Rectal smooth muscle tissue (tissue), 1 donor: ENCODE measurements around the gene AUNIP.

Experiments
- H3K27ac ChIP-seq: one replicate; pipeline ENCODE4 v1.7.0; 2013; ENCODE audit warnings: low read depth, low read length, inconsistent platforms
- H3K27me3 ChIP-seq: one replicate; pipeline ENCODE4 v1.7.0; 2013; ENCODE audit warnings: low read length; ENCODE audit not compliant: control insufficient read depth, insufficient read depth
- H3K36me3 ChIP-seq: one replicate; pipeline ENCODE4 v1.7.0; 2013; ENCODE audit warnings: low read length; ENCODE audit not compliant: control insufficient read depth, insufficient read depth
- H3K4me1 ChIP-seq: one replicate; pipeline ENCODE4 v1.7.0; 2013; ENCODE audit warnings: low read length; ENCODE audit not compliant: control insufficient read depth, insufficient read depth
- H3K4me3 ChIP-seq: one replicate; pipeline ENCODE4 v1.7.0; 2013; ENCODE audit warnings: low read length
- H3K9ac ChIP-seq: one replicate; pipeline ENCODE4 v1.7.0; 2013; ENCODE audit warnings: low read length

Gene AUNIP

DNA sequence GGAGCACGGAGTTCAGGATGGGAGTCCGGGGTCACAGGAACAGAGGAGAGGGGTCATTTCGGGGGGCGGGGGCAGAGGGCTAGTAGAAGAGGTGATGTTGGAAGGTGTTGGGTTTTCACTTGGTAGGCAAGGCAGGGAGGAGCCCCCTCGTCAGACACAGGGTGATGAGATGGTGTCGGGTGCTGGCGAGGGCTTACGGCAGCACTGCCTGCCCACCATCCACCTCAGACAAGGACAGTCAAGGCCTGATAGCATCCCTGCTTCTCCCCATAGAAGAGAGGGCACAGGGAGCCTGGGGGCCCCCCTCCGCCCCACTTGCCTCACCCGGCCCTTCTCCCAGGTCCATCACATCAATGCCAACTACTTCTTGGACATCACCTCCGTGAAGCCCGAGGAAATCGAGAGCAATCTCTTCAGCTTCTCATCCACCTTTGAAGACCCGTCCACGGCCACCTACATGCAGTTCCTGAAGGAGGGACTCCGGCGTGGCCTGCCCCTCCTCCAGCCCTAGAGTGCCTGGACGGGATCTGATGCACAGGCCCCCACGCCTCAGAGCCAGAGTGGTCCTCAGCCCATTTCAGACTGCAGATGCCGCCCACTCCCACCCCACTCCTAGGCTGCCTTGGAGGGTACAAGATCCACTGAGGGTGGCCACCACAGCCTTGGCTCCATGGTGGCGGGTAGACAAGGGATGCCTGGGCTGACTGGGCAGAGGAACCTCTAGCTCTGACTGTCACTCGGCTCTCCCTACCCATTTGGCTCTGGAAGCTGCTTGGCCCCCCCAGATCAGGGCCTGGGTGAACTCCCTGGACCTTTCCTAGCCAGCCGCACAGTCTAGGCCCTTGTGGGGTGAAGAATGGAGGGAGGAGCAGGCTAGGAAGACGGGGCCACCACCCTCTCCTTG, 43.8 kb downstream of the AUNIP start:
- peaks cover 4% of the 10 kb centered on the region for H3K36me3 ChIP-seq
- no peak overlapping the region for H3K27ac ChIP-seq
- peaks cover 8% of the 10 kb centered on the region for H3K4me1 ChIP-seq
- no peak overlapping the region for H3K4me3 ChIP-seq
- H3K27me3 ChIP-seq: no peaks in the 10 kb centered on the region
- no peak overlapping the region for H3K9ac ChIP-seq

DNA sequence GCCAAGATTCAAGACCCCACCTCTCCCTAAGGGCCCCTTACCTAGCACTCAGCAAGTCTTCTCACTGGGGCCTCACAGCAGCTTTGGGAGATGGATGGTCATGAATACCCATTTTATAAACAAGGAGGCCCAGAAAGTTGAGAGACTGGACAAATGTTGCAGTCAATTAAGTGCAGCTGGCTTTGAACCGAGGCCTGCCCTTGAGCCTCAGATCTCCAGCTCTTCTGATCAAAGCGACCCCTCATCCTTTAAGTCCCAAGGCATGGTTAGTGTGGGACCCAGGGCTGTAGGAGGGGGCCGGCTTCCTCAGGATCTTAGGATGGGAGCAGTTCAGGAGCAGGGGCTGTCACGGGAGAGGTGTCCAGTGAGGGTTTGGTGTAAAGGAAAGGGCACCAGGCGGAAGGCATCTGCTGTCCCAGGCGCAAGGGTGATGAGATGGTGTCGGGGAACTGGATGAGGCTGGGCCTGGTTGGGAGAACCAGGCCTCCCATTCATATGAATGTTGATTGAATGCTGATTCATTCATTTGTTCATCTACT, 44.6 kb downstream of the AUNIP start:
- Histone ChIP-seq H3K36me3 (peaks cover 4% of the 10 kb centered on the region), H3K9ac (no peak overlapping the region), H3K4me1 (peaks cover 8% of the 10 kb centered on the region), H3K4me3 (no peak overlapping the region), H3K27me3 (no peaks in the 10 kb centered on the region), H3K27ac (no peak overlapping the region)

DNA sequence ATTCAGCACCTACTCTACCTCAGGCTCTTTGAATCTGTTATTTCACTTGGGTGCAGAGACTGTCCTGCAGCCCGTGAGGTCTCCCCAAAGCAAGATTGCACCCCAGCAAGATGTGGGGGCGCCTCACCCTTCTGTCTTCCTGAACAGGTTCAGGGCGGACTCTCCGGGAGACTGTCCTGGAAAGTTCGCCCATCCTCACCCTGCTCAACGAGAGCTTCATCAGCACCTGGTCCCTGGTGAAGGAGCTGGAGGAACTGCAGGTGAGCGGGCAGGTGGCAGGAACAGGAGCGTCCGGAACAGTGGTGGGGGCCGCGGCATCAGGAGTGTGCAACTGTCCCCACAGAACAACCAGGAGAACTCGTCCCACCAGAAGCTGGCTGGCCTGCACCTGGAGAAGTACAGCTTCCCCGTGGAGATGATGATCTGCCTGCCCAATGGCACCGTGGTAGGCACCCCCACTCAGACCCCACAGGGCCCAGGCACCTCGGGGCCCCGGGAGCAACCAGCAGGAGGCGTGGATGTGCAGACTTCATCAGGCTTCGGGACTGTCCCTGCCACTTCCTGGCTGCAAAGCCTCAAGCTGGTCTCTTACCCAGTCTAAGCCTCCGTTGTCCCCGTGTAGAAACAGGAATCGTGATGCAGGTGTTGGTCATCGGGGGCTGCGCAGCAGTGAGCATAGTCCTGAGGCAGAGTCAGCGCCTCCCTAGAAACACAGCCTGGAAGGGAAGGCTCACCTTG, 45.4 kb downstream of the AUNIP start:
- no peak overlapping the region for H3K9ac ChIP-seq
- no peaks in the 10 kb centered on the region for H3K27me3 ChIP-seq
- peaks cover 6% of the 10 kb centered on the region for H3K4me1 ChIP-seq
- H3K4me3 ChIP-seq: no peak overlapping the region
- no peak overlapping the region for H3K27ac ChIP-seq
- peaks cover 4% of the 10 kb centered on the region for H3K36me3 ChIP-seq

- Histone ChIP-seq H3K27me3 (no peaks in the 10 kb centered on the region), H3K9ac (no peak overlapping the region), H3K27ac (no peak overlapping the region), H3K4me3 (no peak overlapping the region), H3K4me1 (no peaks in the 10 kb centered on the region), H3K36me3 (peaks cover 4% of the 10 kb centered on the region)
Observed at GRCh38 chr1:25813071-25813733, 46.1 kb downstream of the AUNIP start.

GRCh38 chr1:25811384-25812082, 47.7 kb downstream of the AUNIP start:
- H3K9ac ChIP-seq: no peak overlapping the region
- no peak overlapping the region for H3K27ac ChIP-seq
- no peaks in the 10 kb centered on the region for H3K4me1 ChIP-seq
- H3K36me3 ChIP-seq: peaks cover 6% of the 10 kb centered on the region
- no peak overlapping the region for H3K4me3 ChIP-seq
- H3K27me3 ChIP-seq: no peaks in the 10 kb centered on the region

DNA sequence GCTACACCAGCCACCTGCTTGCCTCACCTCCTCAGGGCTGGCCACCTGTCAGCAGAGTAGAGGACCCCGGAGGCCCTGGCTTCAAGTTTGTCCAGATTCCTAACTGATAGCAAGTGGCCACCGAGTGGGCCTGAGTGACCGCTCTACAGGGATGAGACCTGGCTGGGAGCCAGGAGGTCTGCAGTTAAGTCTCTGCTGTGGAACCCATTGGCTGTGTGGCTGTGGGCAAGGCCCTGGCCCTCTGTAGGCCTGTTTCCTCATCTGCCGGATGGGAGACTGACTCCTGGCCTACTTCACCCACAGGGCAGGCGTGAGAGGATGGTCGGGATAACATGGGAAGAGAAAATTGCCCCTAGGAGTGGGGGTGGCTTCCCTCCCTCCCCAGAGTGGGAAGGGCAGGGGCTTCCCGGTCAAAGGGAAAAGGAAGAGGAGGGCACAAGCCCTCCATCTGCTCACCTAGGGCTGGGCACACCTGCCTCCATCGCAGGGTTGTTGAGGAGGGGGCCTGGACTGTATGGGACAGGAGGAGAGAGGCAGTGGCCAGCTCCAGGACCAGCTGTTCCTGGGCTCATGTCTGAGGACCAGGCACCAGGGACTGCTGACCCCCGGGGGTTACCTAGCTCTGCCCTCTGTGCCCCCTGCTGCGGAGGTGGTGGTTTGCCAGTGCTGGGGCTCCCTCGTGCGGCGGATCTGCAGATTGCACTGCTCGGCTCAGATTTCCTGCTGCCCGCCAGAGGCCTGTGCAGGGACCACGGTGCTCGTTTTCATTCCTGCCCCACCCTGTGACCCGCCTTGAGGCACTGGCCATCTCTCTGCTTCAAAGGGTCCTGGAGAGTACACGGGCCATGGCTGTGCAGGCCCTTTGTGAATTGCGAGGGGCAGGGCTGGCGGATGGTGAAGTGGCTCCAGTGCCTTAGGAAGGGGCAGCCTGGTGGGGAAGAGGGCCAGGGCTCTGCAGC, 48.6 kb downstream of the AUNIP start:
- Histone ChIP-seq H3K27me3 (no peaks in the 10 kb centered on the region), H3K4me3 (no peak overlapping the region), H3K4me1 (peaks cover 5% of the 10 kb centered on the region), H3K27ac (no peak overlapping the region), H3K36me3 (peaks cover 6% of the 10 kb centered on the region), H3K9ac (no peak overlapping the region)

DNA sequence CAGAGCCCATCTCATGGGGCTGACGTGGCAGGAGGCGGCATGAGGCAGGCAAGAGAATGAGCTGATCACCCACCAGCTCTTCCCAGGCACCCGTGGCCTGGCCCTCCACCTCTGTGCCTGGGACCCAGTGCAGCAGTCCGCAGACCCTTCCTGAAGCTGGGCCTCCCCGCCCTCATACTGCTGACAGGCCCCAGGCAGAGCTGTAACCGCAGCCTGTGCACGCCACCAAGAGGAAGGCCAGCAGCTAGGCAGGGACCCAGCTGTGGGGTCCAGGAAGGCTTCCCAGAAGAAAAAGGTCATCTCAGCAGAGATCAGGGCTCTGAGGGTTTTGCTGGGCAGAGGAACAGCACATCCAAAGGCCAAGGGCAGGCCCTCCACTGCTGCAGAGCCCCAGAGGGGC, 49.3 kb downstream of the AUNIP start:
- Histone ChIP-seq H3K36me3 (peaks cover 6% of the 10 kb centered on the region), H3K9ac (no peak overlapping the region), H3K27me3 (no peaks in the 10 kb centered on the region), H3K27ac (no peak overlapping the region), H3K4me3 (no peak overlapping the region), H3K4me1 (peaks cover 6% of the 10 kb centered on the region)

- Histone ChIP-seq H3K27ac (no peak overlapping the region), H3K36me3 (peaks cover 6% of the 10 kb centered on the region), H3K4me3 (no peak overlapping the region), H3K4me1 (peaks cover 6% of the 10 kb centered on the region), H3K9ac (no peak overlapping the region), H3K27me3 (no peaks in the 10 kb centered on the region)
Observed at GRCh38 chr1:25809283-25809926, 49.9 kb downstream of the AUNIP start.

DNA sequence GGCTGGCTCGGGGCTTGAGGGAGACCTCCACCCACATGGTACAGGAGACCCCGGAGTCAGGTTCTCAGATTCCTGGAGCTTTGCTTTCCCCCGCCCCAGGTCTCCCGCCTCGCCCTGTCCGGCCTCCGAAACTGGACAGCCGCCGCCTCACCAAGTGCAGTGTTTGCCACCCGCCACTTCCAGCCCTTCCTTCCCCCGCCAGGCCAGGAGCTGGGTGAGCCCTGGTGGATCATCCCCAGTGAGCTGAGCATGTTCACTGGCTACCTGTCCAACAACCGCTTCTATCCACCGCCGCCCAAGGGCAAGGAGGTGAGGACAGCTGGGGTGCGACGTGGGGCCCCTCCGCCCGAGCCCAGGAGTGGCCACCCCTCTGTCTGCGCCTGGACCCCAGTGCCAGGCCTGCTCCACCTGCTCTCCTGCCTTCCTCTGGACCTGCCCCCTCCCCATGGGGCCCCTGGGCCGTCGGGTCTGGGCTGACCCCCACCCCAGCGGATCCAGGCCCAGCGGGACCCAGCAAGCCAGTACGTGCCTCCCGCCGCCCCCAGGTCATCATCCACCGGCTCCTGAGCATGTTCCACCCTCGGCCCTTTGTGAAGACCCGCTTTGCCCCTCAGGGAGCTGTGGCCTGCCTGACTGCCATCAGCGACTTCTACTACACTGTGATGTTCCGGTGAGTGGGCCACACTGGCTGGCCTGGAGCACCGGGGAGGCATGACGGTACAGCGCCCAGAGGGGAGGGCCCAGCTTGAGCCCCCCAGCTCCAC, 50.6 kb downstream of the AUNIP start:
- Histone ChIP-seq H3K27me3 (no peaks in the 10 kb centered on the region), H3K36me3 (peaks cover 3% of the 10 kb centered on the region), H3K4me1 (peaks cover 6% of the 10 kb centered on the region), H3K4me3 (no peak overlapping the region), H3K27ac (no peak overlapping the region), H3K9ac (no peak overlapping the region)

DNA sequence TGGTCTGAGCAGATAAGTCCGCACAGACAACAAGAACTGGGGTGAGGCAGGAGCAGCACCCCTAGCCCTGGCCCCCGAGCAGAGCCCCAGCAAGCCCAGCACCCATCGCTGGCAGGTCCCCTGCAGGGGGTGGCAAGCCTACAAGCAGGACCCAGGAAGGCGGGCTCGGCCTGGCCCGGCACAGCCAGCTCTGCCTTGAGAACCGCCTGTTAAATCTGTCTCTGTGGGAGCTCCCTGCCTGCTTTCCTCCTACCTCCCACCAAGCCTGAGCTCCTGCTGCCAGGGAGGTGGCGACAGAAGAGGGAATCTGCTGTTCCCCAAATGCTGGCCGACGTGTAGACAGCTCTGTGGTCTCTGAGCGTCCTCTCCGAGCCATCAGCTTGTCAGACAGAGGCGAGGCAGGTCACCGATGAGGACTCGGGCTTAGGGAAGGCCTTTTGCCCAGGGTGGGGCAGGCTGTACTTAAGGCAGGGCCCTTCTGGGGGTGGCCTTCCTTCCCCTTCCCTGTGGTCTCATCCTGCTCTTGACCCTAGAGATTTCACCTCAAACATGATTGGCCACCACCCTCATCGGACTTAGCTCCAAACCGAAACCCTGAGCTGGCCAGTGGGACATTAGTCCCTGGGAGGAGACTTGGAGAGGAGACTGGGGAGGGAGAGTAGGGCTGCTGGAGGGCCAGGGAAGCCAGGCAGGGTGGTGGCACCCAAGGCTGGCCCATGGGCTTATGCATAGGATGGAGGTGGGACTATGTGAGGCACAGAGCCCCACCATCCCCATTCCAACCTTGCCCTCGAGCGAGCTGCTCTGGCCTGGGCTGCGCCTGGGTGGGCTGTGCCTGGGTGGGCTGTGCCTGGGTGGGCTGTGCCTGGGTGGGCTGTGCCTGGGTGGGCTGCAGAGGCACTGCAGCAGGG, 51.5 kb downstream of the AUNIP start:
- Histone ChIP-seq H3K27ac (no peak overlapping the region), H3K4me1 (peaks cover 6% of the 10 kb centered on the region), H3K4me3 (no peak overlapping the region), H3K36me3 (peaks cover 2% of the 10 kb centered on the region), H3K9ac (no peak overlapping the region), H3K27me3 (no peaks in the 10 kb centered on the region)
